ENCODE measurements around the gene FAM162A.

FAM162A gene

GRCh38 chr3:122356402-122356801 lies 27.6 kb upstream of the FAM162A start:
- POLR2A ChIA-PET, result no interaction called here
- CTCF ChIA-PET, result interaction anchor here (0.6 to 2.3 kb wide), 4 partner anchors 85 to 494 kb away, joined by 3 to 15 read pairs (median 3); no protein-coding TSS in a partner anchor
- Histone ChIP-seq H3K9me3 (ENCODE audit: control insufficient read depth, insufficient read depth, low read depth, low read length) (no peaks in the 10 kb centered on the region), H3K4me3 (ENCODE audit: low read depth, low read length) (no peak overlapping the region), H3K4me1 (ENCODE audit: control insufficient read depth, insufficient read depth, low read length) (no peaks in the 10 kb centered on the region), H3K36me3 (ENCODE audit: control insufficient read depth in 2 of 2, insufficient read depth in 1 of 2, low read length in 2 of 2) (peaks cover 0 to 17% of the 10 kb centered on the region in 2 experiments; a peak in 2 of 3 replicates), H3K27ac (ENCODE audit: extremely low read depth, low read depth, low read length) (no peak overlapping the region)
- TF ChIP-seq ZNF830 (tag by site-specific recombination; IDR thresholded peaks at IDR 0.05; ENCODE audit: low read depth) (no peak), ZBTB17 (tag by site-specific recombination; IDR thresholded peaks at IDR 0.05) (peak; percentile 45; the same call in 1 of the 2 replicates), ZNF280D (tag by site-specific recombination; IDR thresholded peaks at IDR 0.05) (no peak), ZBTB44 (tag by site-specific recombination; IDR thresholded peaks at IDR 0.05) (peak; percentile 38; the same call in 1 of the 2 replicates), ZNF155 (tag by site-specific recombination; IDR thresholded peaks at IDR 0.05) (no peak), CTCF (tag by site-specific recombination; IDR thresholded peaks at IDR 0.05) (peak; percentile 32; the same call in 1 of the 2 replicates), ZNF473 (tag by site-specific recombination; IDR thresholded peaks at IDR 0.05) (no peak), ZNF239 (tag by site-specific recombination; IDR thresholded peaks at IDR 0.05) (no peak), ZNF654 (tag by site-specific recombination; IDR thresholded peaks at IDR 0.05; ENCODE audit: low read depth) (peak; percentile 55)

GRCh38 chr3:122357828-122358702 lies 25.9 kb upstream of the FAM162A start:
- ChIA-PET POLR2A (no interaction called here), CTCF (interaction anchor here (0.6 to 1.1 kb wide), 5 partner anchors 10 to 1179 kb away, joined by 3 read pairs; no protein-coding TSS in a partner anchor)
- H3K27ac ChIP-seq (ENCODE audit: extremely low read depth, low read depth, low read length), result no peak overlapping the region

GRCh38 chr3:122358703-122359032 lies 25.3 kb upstream of the FAM162A start:
- TF ChIP-seq ZNF548 (tag by site-specific recombination; IDR thresholded peaks at IDR 0.05) (no peak), ZNF280D (tag by site-specific recombination; IDR thresholded peaks at IDR 0.05) (no peak), PRDM10 (tag by site-specific recombination; IDR thresholded peaks at IDR 0.05) (peak; percentile 48; the same call in 1 of the 2 replicates), GLI2 (tag by site-specific recombination; IDR thresholded peaks at IDR 0.05; ENCODE audit: borderline replicate concordance, low read depth) (no peak), EGR2 (tag by site-specific recombination; IDR thresholded peaks at IDR 0.05; ENCODE audit: low read depth) (no peak)
- Histone ChIP-seq H3K4me3 (ENCODE audit: low read depth, low read length) (no peak overlapping the region), H3K36me3 (ENCODE audit: control insufficient read depth in 2 of 2, insufficient read depth in 1 of 2, low read length in 2 of 2) (peaks cover 0 to 32% of the 10 kb centered on the region in 2 experiments; a peak in 2 of 3 replicates), H3K9me3 (ENCODE audit: control insufficient read depth, insufficient read depth, low read depth, low read length) (no peaks in the 10 kb centered on the region), H3K4me1 (ENCODE audit: control insufficient read depth, insufficient read depth, low read length) (no peaks in the 10 kb centered on the region), H3K27ac (ENCODE audit: extremely low read depth, low read depth, low read length) (no peak overlapping the region)
- ChIA-PET POLR2A (no interaction called here), CTCF (interaction anchor here (0.6 to 1.1 kb wide), 4 partner anchors 53 to 1179 kb away, joined by 3 read pairs; no protein-coding TSS in a partner anchor)

More at GRCh38 chr3:122357828-122358702, 25.9 kb upstream of the FAM162A start:
- Histone ChIP-seq H3K4me1 (ENCODE audit: control insufficient read depth, insufficient read depth, low read length) (no peaks in the 10 kb centered on the region), H3K9me3 (ENCODE audit: control insufficient read depth, insufficient read depth, low read depth, low read length) (no peaks in the 10 kb centered on the region), H3K4me3 (ENCODE audit: low read depth, low read length) (no peak overlapping the region), H3K36me3 (ENCODE audit: control insufficient read depth in 2 of 2, insufficient read depth in 1 of 2, low read length in 2 of 2) (peaks cover 0 to 26% of the 10 kb centered on the region in 2 experiments; a peak in 2 of 3 replicates)
- TF ChIP-seq SP7 (tag by site-specific recombination; IDR thresholded peaks at IDR 0.05) (peak; percentile 53), GLI2 (tag by site-specific recombination; IDR thresholded peaks at IDR 0.05; ENCODE audit: borderline replicate concordance, low read depth) (no peak)
